ENCODE results near the gene CCDC51.

- no peak for TF ChIP-seq EZH2 (IDR thresholded peaks at IDR 0.05; ENCODE audit: low read length, unreplicated experiment)
- TF ChIP-seq, protein P1, sequence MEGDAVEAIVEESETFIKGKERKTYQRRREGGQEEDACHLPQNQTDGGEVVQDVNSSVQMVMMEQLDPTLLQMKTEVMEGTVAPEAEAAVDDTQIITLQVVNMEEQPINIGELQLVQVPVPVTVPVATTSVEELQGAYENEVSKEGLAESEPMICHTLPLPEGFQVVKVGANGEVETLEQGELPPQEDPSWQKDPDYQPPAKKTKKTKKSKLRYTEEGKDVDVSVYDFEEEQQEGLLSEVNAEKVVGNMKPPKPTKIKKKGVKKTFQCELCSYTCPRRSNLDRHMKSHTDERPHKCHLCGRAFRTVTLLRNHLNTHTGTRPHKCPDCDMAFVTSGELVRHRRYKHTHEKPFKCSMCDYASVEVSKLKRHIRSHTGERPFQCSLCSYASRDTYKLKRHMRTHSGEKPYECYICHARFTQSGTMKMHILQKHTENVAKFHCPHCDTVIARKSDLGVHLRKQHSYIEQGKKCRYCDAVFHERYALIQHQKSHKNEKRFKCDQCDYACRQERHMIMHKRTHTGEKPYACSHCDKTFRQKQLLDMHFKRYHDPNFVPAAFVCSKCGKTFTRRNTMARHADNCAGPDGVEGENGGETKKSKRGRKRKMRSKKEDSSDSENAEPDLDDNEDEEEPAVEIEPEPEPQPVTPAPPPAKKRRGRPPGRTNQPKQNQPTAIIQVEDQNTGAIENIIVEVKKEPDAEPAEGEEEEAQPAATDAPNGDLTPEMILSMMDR (conservative IDR thresholded peaks at IDR 0.05; ENCODE audit: low read depth, low read length), result no peak
These were observed 20.8 kb downstream of the CCDC51 start for GRCh38 chr3:48419149-48419548.
